ENCODE data around the gene ZDHHC14.
A peak's percentile ranks its signal among the peaks of the same experiment; 100 is the strongest.
"Not testable (repeated sequence)": the region's sequence is repeated elsewhere in the genome, so short reads cannot be mapped to it uniquely, and the experiment has no call there.

ZDHHC14 gene

DNA sequence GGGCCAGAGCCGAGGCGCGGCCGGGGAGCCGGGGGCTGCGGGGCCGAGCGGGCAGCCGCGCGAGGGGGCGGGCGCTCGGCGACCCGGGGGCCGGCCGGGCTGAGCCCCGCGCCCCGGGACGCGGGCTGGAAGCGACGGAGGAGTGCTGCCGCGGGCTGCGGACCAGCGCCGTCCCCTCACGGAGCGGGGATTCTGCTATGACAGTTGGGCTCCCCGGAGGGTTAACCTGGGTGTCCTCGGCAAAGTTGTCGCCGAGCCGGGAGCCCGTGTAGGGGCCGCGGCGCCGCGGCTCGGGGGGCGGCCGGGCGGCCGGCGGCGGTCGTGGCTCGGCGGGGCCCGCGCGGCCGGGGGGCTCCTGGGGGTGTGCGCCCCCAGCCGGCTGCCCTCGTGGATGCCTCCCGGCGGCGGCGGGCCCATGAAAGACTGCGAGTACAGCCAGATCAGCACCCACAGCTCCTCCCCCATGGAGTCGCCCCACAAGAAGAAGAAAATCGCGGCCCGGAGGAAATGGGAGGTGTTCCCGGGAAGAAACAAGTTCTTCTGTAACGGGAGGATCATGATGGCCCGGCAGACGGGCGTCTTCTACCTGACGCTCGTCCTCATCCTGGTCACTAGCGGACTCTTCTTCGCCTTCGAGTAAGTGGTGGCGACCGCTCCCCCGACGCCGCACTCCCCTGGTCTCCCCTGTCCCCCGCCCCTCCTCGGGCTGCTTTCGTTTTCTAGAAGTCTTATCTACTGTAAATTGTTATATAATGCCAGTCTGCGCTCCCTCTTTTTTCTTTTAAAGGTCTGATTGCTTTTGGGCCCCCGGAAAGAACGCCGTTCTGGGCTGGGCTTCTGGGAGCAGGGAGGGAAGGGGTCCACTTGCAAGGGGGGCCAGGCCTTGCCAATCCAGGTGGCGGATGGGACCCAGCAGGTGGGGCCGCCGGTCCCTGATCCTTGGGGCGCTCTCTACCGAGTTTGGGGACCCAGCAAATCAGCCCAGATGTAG, 936 bp downstream of the ZDHHC14 start:
- DNase-seq, result peak; percentile 65

DNA sequence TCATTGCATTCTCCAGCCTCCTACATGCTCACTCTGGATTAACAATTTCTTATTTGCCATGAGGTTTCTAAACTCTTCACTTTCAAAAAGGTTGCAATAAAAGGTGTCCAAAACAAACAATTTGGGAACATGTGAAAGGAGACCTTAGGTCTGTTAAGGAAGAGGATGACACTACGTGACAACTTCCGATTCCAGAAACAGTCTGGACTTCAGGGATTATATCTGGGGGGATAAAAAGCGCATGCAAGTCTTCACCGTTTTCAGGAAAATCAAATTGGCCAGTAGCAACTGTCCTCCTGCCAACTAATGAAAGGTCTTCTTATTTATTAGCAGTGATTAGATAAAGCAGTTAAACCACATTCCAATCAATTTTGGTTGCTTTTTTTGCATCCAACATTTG, 1.8 kb downstream of the ZDHHC14 start:
- DNase-seq, result no peak

DNA sequence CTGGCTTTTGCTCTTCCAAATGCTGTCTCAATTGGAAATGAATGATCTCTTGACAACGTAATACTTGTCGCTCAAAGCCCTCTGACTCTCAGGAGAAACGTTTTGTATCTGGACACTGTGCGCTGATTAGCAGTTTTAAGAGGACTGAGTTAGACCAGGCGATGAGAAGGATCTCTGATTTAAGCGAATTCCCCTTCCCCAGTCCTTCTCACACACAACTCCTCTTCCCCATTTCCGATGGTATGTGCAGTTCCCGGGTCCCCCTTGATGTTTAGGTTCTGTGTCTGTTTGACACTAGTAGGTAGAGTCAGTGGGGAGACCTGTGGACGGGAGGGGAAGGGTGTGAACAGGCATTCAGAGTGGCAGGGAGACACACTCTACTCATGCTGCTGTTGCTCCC, 2.5 kb downstream of the ZDHHC14 start:
- no peak for DNase-seq

DNA sequence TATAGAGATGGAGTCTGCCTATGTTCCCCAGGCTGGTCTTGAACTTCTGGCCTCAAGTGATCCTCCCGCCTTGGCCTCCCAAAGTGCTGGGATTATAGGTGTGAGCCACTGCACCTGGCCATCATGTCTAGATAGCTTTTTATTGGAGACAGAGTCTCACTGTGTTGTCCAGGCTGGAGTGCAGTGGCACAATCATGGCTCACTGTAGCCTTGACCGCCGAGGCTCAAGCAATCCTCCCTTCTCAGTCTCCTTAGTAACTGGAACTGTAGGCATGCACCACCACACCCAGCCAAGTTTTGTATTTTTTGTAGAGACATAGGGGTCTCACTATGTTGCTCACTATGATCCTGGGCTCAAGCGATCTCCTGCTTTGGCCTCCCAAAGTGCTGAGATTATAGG, 4.0 kb downstream of the ZDHHC14 start:
- not testable (repeated sequence) for DNase-seq

DNA sequence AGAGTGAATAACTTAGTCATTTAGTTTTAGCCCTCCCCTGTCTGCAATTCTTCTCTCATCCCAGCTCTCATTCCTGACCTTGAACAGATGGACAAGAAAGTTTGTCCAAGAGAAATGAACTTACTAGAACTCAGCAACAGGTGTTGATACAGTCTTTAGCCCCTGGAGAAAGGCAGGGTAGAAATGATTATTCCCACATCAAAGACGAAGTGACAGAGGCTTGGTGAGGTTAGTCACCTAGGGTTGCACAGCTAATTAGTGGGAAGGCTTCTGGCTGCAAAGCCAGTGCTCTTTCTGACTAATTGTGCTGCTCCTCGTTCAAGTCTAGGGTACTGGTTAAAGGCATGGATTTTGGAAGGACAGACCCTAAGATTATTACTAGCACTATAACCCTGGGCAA, 4.5 kb downstream of the ZDHHC14 start:
- DNase-seq, result no peak

DNA sequence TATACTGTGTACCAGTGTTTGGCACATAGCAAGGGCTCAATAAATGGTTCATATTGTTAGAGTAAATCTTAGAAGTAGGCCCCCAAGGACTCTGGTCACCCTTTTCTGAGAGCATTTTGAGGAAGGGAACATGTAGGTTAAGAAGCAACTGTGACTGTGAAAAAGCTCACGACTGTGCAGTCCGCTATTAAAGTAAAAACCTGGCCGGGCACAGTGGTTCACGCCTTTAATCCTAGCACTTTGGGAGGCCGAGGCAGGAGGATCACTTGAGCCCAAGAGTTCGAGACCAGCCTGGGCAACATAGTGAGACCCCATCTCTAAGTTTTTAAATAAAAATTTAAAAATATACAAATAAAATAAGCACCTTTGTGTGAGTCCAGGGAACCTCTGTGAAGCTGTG, 5.0 kb downstream of the ZDHHC14 start:
- DNase-seq, result no peak

DNA sequence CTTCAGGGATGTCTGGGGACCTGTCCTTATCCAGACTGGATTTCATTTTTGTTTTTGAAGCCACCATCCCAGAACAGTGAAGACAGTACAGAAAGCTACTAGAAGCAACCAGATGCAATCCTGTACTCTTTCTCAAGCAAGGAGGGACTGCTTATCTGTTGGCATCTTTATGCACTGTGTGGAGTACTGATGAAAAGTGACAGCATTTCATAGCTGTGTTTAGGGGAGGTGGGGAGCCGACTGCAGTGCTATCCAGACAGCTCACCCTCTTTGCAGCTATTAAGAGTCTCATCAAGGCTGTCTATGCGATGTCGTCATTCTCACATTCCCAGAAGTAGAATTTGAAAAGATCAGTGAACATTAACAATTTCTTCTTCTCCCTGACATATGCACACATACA, 5.5 kb downstream of the ZDHHC14 start:
- DNase-seq, result no peak

DNA sequence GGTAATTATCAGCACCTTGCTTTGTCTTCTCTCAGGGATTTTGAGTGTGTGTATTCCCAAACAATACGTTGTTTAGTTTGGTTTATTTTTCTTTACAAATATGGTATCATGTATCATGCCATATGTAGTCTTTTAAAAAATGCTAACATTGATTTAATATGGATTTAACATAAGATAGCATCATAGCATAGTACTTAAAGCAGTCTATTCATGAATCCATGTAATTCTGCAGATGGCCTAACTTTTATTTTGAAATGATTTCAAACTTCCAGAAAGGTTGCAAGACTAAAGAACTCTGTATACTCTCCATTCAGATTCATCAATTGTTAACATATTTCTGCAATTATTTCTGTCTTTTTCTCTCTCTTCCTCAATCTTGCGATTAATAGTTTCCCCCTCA, 7.9 kb downstream of the ZDHHC14 start:
- DNase-seq, result no peak

DNA sequence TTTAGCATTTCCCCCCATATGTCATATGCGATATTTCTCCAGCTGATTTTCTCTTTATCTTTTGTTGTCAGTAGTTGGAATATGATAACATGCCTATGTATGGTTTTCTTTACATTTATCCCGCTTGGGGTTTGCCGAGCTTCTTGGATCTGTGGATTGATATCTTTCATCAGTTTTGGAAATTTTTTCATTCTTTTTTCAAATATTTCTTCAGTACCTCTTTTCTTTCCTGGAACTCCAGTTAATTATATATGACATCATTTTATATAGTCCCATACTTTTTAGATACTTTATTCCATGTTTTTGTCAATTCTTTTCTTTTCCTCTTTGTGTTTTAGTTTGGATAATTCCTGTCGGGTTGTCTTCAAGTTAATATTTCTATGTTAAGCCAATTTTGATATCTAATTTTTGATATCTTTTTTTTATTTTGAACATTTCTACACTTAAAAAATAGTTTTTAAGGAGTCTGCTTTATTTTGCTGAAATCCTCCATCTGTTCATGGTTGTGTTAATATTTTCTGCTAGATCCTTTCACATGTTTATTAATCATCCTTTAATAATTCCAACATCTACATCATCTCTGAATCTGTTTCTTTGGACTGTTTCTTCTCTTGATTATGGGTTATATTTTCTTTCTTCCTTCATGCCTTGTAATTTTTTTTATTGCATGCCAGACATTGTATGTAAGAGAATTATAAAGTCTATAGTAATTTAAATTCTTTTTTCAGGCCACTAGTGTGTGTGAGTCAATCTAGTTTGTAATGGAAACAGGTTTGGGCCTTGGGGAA, 9.5 kb downstream of the ZDHHC14 start:
- no peak for DNase-seq

DNA sequence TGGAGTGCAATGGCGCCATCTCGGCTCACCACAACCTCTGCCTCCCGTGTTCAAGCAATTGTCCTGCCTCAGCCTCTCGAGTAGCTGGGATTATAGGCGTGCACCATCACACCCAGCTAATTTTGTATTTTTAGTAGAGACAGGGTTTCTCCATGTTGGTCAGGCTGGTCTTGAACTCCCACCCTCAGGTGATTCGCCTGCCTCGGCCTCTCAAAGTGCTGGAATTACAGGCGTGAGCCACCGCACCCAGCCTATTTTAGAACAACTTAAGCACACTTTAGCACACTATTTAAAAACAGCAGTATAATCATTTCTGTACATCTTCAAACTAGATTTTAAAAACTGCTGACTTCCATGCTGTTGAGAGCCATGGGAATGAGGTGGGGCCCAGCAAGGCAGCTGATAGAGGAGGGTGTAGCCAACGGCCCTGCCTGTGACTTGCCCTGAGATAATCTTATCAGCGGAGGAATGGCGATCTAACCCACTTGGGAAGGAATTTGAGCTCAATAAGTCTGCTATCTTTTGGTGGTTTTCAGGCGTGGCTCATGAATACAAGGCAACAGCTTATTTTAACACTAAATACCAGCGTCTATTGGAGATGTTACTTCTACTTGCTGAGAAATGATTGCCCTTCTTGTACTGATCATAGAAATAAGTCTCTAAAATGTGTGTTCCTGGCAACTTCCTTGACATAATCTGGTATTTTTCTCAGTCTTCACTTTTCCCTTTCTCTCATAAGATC, 12.1 kb downstream of the ZDHHC14 start:
- DNase-seq, result peak; percentile 98

DNA sequence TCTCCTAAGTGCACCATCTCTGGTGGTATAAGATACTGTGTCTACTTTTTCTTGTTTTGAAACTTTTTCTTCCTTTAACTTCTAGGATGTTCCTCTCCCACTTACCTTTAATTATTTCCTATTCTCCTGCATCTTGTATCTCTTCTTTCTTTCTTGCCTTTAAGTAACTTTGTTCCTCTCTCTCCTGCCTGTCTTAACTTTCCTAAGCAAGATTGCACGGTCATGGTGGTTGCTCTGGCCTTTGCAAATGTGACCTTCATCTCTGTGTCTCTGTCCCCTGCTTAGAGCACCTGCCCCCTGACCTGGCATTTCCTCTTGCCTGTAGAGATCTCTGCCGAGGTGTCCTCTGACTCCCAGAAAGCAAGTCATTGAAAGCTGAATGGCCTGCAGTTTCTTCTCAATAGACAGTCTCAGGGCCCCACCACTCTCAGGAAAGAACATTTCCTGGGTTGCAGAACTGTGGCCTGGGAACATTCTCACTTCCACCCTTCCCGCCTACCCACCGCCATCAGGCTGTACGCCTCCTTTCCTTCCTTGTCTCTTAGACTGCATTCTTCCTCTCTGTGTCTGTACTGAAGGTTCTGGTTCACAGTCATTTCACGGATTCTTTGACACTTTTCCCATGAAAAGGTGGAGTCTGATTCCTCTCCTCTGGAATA, 12.8 kb downstream of the ZDHHC14 start:
- DNase-seq, result peak; percentile 67

DNA sequence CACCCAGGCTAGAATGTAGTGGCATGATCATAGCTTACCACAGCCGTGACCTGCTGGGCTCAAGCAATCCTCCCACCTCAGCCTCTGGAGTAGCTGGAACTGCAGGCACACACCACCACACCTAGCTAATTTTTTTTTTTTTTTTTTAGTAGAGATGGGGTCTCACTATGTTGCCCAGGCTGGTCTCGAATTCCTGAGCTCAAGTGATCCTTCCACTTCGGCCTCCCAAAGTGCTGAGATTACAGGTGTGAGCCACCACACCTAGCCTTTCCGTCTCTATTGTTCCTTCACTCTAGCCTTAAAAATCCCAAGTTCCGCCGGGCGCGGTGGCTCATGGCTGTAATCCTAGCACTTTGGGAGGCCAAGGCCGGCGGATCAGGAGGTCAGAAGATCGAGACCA, 14.2 kb downstream of the ZDHHC14 start:
- DNase-seq, result not testable (repeated sequence)

DNA sequence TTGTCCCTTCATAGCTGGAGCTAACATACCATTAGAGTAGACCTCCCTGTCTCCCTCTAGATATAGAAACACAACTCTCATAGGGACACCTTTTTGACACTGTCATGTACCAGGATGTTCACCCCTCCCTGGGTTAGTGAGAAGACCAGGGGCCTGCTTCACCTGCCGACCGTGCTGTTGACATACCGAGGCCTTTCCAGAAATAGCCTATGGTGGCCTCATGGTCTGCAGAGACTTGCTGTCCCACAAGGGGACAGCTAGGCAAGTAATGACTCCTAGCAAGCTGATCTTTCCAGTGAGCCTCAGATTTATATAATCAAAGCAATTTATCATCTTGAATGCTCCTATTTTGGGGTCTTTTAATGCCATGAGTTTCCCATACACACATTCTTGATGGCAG, 15.0 kb downstream of the ZDHHC14 start:
- no peak for DNase-seq

DNA sequence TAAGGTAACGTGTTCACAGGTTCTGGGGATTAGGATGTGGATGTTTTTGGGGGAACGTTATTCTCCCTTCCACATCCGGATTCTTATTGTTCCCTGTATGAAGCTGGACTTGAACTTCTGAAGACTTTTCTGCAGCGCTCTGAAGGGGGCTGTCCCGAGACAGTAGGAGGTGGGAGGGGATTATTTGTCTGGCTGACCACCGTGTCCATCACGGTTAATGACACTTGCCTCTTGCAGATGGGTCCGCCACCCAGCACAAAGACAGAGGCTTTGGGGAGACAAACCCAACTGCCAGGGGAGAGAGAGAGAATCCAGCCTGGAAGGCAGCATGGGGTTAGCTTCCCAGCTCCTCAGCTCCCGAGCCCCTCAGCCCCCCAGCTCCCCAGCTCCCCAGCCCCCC, 16.7 kb downstream of the ZDHHC14 start:
- DNase-seq, result no peak

DNA sequence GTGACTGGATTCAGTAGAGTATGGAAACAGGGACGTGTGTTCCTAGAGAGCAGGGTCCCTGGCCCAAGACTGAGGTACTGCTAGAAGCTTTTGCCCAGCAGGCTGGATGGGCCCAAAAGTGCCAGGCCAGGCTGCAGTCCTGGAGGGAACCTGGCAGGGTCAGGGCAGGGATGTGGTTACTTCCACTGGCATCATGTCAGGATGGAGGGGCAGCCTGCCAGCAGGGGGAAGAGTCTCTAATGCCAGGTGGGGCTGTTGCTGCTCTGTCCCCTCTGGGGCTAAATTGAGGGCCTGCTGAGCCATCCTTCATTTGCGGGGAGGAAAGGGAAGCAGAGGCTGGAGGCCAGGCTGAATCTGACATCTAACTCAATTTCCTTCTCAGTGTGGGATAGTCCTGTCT, 17.2 kb downstream of the ZDHHC14 start:
- DNase-seq, result no peak

DNA sequence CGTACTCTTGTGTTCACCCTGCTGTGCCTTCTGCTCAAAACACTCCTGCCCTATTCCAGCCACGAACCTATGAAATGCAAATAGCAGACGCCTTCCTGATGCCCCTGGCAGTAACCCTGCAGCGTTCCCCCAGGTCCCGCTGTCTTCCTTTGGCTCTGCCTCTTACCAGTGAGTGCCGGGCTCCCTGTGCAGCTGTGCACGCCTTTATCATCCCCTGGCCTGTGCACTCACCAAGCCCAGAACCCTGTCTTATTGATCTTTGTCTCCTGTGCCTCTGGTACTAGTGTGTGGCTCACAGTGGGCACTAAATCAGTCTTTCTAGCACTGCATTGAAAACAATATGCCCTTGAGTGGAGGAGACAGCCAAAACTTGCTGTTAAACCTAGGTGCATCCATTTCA, 19.7 kb downstream of the ZDHHC14 start:
- DNase-seq, result no peak

DNA sequence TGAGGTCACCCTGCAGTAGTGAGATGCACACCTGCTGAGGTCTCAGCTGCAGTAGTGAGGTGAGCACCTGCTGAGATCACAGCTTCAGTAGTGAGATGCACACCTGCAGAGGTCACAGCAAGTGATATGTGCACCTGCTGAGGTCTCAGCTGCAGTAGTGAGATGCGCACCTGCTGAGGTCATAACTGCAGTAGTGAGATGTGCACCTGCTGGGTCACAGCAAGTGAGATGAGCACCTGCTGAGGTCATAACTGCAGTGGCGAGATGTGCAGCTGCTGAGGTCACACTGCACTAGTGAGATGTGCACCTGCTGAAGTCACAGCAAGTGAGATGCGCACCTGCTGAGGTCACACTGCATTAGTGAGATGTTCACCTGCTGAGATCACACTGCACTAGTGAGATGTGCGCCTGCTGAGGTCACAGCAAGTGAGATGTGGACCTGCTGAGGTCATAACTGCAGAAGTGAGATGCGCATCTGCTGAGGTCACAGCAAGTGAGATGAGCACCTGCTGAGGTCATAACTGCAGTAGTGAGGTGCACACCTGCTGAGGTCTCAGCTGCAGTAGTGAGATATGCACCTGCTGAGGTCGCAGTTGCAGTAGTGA, 20.8 kb downstream of the ZDHHC14 start:
- no peak for DNase-seq

DNA sequence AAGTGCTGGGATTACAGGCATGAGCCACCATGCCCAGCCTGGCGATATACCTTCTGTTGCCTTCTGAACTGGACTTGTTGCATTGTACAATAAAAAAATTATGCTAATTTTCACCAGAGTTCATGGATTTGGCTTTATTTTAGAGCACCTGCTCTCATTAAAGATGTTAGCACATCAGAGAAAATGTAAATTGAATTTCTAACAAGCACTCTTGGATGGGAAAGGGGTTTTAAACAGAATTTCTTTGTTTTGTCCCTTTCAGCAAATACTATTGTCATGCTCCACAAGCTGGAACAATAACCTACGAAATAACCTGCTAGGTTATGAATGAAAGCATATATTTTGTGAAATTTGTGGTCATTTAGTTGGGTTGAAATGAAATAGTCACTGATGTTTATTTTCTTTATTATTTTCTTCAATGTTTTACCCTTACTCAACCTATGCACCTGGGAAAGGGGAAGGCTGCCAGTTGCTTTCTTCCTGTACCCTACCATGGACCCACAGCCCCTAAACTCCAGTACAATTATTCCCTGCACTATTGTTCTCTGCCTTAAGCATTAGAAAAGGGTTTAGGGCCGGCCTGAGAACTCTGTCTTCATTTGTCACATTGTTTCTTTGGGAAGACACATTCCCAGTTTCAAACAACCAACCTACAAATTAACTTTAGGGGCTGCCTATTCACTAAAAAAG, 22.2 kb downstream of the ZDHHC14 start:
- no peak for DNase-seq

DNA sequence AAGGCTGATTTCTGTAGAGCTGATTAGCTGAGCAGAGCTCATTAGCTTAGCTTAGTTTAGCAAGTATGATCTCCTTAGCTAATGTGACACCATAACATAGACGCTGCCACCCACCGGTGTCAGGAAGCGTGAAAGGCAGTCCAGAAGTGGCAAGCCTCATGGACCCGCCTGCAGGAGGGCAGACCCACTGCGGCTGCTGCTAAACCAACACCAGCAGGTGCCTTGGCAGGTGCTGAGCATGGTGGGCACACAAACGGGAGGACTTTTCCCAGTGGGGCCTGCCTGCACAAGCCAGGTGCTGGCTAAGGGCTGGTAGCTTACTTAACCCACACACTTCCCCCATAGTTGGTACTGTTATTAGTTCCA, 22.7 kb downstream of the ZDHHC14 start:
- DNase-seq, result no peak

DNA sequence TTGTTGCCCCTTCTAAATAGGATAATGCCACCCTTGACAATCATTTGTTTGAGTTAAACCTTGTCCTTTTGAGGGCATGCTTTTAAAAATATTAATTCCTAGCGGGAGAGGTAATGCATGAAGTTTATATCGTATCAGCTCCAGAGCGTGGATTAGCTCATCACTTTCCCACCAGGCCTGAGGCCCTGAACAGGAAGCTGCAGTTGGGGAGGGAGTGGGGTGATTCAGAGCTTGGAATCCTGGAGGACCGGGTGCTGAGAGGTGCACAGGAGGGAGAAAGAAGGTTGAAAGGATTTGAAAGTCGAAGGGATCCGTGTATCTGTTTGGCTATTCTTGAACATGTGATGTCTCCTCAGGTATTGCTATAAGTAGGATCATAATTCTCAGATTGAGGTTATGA, 25.0 kb downstream of the ZDHHC14 start:
- DNase-seq, result no peak

DNA sequence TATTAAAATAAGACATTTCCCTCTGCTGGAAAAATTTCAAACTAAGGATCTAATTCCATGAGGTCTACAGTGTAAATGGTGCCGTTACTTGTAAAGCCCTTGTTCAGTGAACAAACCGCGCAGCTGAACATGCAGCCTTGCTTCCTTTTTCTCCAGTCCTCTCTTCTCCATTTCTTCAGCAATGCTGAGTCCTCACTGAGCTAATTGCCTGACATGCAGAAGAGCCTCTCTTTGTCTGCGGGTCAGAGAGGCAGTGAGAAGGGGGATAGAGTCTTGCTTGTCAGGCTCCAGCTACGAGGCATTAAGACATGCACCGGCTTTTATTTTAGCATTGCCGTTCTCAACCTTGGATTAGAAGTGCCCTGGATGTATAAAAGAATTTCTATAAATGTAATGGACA, 25.7 kb downstream of the ZDHHC14 start:
- no peak for DNase-seq

DNA sequence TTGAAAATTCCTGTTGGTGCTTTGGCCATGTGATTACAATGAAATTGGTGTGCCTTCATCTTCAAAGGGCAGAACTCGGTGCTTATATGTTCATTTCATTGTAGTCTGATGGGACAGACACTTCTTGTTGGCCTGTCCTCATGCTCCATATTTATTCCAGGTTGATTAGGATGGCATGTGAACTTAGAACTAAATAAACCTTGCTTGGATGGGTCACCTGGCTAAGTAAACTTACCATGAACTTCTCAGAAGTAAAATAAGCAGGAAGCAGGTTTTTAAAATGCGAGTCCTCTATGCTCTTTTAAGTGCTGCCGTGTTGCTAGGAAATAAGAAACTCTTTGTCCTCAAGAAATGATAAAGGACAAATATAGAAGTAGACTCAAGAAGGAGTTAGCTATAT, 26.7 kb downstream of the ZDHHC14 start:
- no peak for DNase-seq
